Fibroblast of skin of right biceps (primary cell): Measurements from ENCODE around the gene BCKDK.

Experiments used
- DNase-seq: peaks from one replicate; pipeline ENCODE4 v3.0.0-alpha.2; 2013

Gene BCKDK

DNA sequence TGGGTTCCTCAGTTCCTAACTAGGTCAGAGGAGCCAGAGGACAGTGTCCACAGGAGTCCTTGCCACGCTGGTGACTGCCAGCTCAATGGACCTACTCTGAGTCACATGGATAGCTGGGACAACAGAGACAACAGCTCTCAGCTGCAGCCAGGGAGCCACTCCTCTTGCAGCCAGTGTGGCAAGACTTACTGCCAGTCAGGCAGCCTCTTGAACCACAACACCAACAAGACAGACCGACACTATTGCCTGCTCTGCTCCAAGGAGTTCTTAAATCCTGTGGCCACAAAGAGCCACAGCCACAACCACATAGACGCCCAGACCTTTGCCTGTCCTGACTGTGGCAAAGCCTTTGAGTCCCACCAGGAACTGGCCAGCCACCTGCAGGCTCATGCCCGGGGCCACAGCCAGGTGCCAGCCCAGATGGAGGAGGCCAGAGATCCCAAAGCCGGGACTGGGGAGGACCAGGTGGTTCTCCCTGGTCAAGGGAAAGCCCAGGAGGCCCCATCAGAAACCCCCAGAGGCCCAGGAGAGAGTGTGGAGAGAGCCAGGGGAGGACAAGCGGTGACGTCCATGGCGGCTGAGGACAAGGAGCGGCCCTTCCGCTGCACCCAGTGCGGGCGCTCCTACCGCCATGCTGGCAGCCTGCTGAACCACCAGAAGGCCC is 27.3 kb upstream of the BCKDK start:
- no peak for DNase-seq

DNA sequence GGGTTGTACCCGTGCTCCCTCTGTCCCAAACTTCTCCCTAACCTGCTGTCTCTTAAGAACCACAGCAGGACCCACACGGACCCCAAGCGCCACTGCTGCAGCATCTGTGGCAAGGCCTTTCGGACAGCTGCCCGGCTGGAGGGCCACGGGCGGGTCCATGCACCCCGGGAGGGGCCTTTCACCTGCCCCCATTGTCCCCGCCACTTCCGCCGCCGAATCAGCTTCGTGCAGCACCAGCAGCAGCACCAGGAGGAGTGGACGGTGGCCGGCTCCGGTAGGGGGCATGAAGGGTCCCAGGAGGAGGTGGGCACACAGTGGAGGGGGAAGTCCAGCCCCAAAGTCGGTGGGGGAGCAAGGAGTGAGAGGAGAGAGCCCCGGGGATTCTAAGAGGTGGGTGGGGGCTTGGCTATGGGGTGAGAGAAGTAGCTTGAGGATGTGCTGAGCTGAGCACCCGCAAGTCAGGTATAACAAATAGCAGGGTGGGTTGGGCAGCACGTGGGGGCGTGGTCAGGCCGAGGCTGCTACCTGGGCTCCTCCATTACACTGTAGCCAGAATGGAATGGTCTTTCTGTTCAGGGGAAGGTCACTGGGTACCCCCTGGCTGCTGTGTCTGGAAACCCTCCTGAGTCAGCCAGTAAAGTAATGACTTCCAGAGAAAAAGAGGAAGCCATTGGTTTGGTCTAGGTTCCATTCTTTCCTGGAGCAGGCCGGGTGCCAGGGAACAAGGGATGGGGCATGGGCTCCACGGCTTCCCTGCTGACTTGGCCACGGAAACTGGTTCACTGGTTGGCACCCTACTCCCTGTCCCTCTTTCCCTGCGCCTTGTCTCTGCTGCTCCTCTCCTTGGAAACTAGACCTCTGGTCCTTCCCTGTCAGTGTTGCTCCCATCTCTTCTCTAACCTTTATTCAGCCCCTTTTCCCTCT is 26.5 kb upstream of the BCKDK start:
- no peak for DNase-seq

DNA sequence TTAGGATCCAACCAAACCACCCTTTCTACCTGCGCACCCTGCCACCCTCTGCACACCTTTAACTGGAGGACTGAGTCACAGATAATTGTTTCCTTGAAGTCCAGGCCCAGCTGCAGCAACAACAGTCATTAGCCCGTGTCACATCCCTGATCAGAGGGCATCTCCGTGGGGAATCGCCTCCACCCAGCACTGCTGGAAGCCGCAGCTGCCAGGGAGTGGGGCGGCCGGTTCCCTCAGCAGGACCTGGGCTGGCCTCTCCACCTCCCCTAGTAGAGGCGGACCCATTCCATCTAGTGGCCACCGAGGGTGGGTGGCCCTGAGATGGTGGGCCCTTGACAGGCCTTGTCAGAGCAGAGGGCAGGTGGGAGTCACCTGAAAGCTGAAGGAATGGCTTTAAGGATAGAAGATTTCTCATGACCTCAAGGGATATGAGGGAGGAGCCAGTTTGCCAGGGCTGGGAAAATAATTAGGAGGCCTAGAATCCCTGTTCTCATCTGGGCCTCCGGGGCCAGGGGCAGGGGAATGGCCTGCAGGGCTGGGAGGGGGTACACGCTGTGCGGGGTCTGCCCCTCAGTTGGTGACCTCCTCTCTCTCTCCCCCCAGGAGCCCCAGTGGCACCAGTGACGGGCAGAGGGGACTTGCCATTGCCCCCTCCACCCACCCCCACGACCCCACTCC is 25.7 kb upstream of the BCKDK start:
- no peak for DNase-seq

DNA sequence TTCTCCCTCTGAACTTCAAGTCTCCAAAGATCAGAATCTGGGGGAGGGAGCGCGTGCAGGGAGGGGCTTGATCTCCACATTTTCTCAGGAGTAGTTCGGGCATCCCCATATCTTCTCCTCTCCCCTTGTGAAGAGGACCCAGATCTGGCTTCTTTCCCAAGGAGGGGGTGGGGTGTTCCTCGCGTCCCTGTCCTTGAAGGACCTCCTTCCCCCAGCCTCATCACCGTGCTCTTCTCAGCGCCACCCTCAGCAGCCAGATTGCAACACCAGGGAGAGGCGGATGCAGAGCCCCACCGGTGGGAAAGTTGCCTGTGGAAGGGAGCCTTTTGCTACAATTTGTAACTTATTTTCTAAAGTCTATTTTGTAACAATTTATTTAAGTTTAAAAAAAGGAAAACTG is 25.1 kb upstream of the BCKDK start:
- no peak for DNase-seq

DNA sequence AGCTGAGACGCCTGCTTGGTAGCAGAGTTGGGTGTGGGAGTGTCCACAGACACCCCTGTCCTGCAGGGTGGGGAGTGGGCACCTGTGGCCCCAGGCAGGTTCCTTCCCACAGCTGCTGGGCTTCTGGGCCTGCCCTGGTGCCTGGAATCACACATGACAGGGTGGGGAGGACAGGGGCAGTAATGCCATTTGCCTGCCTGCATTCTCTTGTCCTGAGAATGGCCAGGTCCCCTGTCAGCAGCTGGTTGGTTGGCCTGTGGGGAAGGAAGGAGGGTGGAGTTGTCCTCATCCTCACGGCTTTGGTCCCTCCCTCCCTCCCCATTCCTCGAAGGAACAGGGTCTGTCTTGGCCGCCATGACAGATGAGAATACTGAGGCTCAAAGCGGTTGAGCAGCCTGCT is 24.6 kb upstream of the BCKDK start:
- no peak for DNase-seq

DNA sequence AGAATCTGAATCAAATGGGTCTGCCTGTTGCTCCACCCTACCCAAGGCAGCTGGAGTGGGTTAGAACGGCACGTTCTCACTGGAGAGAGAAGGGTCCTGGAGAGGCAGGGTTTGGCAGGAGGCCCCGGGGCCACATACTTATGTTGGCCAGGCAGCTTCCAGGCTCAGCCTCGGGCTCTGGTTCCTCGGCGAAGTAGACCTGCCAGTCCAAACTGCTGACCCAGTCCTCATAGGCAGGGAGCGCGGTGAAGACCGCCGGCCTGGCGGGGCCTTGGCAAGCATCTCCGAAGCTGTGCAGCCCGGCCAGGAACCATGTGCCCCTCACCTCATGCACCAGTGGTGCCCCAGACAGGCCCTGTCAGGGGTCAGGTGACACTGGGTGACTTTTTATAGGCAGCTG is 24.2 kb upstream of the BCKDK start:
- DNase-seq = no peak

DNA sequence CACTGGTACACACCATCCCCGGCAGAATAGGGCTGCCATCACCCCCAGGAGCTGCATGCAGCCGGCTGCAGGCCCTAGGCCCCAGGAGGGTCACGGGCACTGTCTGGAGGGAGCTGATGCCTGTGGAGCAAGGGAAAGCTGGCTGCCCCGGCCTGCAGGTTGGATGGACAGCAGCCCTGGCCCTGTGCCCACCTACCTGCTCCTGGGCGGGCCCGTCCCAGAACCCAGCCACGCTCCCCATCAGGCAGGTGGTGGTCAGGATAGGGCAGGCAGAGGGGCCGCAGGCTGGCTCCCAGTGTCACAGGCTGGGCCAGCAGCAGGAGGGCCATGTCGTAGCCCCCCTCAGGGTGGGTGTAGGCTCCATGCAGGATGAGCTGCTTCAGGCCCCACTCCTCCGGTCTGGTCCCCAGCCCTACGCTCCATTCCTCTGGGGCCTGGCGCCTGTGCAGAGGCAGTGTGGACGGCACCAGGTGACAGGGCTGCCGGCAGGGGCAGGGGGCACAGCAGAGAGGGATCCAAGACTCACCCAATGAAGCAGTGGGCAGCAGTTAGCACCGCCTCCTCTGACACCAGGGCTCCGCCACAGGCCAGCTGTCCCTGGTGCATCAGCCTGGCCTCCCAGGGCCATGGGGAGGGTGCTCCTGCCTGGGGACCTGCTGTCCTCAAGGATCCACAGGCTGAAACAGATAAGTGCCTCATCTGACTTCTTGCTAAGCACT is 23.4 kb upstream of the BCKDK start:
- DNase-seq = no peak

DNA sequence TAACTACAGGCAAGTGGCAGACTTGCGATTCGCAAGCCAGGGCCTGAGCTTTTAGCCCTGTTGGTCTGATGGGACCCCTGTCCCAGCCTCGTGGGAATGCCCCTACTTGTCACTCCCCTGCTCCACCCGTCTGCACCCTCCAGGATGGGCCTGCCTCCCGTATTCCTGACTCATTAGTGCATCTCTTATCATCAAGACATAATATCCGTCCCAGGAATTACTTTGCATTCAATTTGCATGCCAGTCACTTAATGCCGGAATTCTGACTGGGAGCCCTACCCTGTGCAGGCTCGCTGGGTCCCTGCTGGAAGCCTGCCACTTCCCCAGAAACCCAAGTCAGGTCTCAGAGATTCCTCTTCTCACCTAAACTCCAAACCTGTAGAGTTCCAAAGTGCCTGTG is 22.8 kb upstream of the BCKDK start:
- DNase-seq = no peak

DNA sequence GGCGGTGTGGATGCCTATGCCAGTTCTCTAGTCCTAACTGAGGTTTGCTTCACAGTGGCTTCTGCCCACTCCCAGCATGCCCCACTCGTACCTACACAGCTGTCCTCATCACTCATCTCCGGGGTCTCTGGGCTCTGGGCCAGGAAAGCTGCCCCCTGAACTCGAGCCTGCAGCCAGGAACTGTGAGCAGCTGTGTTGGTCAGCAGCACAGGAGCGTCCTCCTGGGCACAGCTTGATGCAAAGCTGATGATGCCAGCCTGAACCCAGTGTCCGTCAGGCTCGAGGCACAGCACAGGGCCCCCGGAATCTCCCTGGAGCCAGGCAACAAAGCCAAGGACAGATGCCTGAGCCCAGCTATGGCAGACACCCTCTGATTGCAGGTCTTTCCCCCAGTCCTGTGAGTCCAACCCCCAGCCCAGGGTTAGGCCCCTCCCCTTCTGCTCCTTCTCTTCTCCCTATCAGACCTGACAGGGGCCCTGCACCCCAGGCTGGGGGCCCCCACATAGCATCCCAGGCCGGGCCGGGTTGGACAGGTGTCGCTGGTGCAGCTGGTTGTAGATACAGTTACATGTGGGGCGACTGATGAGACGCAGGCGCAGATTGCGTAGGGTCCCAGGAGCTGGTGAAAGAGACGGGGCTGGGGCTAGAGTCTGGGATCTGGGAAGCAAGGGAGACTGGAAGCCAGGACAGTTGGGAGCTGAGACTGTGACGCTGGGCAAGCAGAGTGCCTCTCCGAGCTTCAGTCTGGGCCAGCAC is 22.1 kb upstream of the BCKDK start:
- DNase-seq = no peak

DNA sequence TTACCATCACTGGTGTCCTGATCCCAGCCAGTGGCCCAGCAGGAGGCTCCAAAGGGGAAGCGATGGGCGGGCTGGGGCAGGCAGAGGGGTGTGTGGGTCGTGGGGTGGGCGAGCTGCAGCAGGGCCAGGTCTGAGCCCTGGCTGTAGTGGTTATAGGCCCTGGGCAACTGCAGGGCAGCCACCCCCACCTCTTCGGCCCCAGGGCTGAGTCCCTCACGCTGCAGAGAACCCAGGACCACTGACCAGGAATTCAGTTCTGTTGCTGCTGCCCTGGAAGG is 21.6 kb upstream of the BCKDK start:
- no peak for DNase-seq

DNA sequence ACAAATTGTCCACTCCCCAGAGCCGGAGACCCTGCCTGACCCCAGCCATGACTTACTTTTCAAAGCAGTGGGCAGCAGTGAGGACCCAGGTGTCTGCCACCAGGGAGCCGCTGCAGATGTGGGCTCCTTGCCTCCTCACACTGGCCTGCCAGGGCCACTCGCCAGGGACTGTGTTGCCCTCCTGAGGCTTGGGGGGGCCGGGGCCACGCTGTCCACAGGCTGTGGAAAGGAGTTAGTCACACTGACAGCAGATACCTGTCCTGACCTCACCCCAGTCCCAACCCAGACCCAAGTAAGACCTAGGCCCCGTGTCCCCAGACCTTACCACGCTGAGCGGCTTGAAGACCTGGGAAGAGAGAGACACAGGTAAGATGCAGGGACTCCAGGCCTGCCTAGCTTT is 20.7 kb upstream of the BCKDK start:
- no peak for DNase-seq

DNA sequence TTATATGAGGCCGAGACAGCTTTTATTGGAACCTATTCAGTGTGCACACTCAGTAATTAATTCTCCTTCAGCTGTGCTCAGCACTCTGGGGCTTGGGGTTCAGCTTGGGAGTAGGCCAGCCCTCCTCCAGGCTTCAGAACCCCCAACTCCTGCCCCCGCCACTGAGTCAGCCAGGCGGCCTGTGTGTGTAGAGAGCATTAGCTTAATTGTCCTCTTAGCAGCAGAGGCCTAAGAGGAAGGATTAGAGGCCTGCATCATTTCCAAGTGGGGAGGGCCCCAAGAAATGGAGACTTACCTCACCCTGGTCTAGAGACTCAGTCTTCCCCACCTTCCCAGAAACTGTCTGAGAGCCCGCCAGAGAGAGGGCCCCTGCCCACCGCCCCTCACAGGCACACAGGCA is 20.2 kb upstream of the BCKDK start:
- DNase-seq = no peak

DNA sequence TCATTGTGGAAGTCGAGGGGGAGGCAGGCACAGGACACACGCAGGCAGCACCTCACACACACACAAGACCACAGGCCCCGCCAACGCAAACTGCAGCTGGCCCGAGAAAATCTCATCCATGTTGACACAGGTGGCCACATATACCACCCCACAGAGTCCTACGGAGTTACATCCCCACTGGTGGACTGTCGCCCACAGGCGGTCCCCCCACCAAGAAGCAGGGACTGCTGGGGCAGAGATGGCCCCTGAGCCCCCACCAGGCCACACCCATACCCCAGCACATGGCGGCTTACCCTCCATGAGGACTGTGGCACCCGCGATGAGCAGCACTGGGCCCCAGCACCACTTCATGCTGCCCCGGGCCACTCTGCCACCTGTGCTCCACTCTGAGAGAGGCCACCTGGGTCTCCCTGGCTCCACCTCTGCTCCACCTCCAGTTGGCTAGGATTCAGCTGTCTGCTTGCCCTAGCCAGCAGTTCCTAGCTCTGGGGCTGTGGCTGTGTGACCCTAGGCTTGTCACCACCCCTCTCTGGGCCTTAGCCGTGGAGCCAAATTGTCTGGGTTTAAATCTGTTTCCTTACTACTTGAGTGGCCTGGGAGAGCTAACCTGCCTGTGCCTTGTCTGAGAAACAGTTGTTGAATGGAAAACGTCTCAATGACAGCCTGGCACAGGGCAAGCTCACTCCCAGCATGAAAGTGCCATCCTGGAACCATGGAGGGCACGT is 19.6 kb upstream of the BCKDK start, which contains the start of gene PRSS53:
TSS of gene PRSS53 (minus strand) at position 485 of the 725 bp plus-strand sequence. CDS start at position 351, 134 bp downstream.
- no peak for DNase-seq

DNA sequence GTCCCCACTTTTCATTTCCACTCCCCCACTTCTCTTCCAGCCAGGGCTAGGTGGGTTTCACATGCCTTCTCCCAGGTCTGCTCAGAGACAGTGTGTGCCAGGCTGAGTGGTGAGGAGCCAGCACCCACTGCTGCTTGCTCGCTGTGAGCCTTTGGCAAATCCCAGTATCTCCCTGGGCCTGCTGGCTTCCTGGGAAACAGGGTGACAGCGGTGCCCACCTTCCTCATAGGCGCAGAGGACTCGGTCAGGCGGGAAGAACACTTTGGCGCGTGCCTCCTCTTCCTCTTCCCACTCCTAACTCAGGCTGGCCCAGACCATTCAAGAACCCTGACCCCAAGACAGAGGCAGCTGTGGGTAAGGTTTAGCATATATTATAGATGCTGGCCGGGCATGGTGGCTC is 19.0 kb upstream of the BCKDK start:
- DNase-seq = no peak

DNA sequence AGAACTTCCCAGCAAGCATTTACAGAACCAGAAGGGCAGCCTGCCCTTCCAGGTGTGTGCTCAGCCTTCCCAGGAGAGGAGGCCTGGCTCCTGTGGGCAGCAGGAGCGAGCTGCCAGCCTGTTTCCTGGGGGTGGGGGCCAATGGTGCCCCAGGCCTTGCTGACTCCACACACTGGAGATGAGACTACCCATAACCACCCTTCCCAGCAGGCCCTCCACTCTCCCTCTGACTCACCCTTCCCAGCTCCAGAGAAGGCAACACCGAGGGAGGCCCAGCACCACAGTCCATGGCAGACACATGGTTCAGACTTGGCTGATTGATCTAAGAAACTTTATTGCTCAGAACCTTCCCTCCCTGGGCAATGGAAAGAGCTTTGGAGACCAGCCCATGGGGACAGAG is 17.6 kb upstream of the BCKDK start:
- peak; percentile 44 for DNase-seq

DNA sequence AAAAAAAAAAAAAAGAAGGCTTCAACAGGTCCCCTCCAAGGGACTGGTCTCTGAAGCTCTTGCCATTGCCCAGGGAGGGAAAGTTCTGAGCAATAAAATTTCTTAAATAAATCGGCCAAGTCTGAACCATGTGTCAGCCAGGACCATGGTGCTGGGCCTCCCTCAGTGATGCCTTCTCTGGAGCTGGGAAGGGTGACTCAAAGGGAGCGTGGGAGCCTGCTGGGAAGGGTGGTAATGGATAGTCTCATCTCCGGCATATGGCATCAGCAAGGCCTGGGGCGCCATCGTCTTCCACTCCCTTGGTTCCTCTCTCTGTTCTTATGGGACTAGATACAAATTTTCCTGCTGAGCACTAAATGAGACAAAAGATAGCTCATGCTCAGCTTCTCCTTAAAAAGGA is 15.9 kb upstream of the BCKDK start:
- DNase-seq = no peak

DNA sequence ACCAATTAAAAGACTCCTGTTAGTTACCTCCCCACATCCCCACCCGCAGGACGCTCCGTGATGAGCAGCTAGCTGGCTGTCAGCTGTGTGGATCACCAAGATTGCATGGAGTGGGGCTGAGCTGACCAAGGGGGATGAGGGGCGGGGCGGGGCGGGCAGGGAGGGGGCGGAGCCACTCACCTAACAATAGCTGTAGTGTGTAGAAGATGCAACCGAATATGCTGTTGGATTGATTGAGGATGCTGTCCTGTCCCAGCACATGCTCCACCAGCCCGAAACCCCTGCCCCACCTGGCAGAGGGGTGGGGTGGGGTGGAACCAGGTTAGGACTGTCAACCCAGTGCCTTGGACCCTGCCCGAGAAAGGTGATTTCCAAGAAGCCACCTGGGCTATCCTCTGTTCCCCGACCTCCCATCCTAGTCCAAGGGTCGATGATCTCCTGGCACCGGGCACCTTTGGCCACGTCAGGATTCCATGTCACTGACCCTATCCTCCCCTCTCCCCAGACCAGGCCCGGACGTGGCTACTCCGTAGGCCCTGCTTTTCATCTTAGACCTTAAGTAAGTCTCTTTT is 15.0 kb upstream of the BCKDK start:
- DNase-seq = peak; percentile 58

DNA sequence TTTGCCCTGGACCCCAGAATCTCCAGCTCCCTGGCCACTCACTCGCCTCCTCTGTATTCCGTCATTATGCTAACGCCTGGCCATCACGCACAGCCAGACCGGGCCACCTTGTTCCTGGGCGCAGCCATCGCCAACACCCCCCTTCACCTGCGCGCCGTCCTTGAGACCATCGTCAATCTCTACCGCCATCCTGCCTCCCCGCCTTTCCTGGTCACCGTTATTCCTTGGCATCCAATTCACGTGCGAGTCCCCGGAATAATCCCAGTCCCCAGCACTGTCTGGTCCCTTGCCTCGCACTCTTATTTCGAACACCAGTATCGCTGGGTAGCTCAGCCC is 14.1 kb upstream of the BCKDK start:
- DNase-seq = no peak

DNA sequence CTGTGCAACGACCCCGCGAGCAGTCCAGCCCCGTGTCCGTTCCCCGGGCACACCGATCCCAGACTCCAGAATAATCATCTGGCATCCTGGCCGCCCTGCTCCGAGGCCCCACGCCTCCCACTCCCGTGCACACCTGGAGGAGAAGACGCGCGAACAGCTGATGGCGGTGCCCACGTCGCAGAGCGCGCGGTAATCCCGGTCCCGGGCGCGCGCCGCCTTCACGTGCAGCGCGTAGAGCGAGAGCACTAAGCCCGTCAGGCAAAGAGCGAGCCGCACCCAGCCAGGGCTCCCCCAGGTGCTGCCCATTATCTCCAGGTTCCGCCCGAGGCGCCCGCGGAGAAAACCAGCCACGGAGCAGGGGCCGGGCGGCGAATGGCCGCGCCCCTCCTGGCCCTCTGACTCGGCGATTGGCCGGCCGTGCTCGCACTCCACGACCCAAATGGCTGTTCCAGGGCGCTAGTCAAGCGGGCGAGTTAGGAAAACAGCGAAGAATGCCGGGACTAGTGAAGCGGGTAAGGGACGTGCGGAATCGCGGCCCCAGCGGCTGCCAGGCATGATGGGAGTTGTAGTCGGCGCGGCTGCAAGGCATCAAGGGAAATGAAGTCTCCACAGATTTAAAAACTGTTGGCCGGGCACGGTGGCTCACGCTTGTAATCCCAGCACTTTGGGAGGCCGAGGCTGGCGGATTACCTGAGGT is 13.6 kb upstream of the BCKDK start, which contains the start of gene VKORC1:
TSS of gene VKORC1 (minus strand) at position 374 of the 697 bp plus-strand sequence. CDS start at position 306, 68 bp downstream.
- peak; percentile 98 for DNase-seq

DNA sequence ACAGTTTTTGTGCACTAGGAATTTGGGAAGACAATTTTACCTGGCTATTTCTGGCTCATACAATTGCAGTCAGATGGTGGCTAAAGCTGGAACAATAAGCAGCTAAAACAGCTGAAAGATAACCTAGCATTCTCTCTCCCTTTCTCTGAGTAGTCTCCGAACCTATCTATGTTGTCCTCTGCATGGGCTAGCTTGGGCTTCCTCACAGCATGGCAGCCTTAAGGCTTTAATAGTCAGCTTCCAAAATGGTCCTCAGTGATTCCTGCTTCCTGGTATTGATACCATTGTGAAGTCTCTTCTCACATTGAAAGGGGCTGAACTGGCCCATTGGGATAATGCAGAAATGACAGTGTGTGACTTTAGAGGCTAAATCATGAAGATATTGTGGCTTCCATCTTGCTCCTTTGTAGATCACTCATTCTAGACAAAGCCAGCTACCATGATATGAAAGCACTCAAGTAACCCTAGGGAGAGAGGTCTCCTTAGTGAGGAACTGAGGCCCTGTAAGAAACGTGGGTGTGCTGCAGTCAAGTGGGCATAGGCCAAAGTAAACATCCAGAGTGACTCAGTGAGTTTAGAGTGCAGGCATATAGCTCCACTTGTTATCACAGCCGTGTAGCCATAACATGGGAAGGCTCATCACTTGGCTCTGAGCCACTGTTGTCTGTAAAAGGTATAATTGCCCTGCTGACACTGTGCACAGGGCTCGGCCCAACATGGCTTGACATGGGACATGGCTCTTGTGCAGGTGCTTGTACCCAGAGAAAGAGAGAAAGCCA is 8.1 kb upstream of the BCKDK start:
- peak; percentile 59 for DNase-seq
